ENCODE measurements around the gene MAP7D2. TPM values are rescaled to one million over a fixed set of nuclear protein-coding genes. Genes with fewer than 3 reads are reported as not detected.

The MAP7D2 gene
- total RNA-seq: under 0.01 TPM in 2 replicates

GRCh38 chrX:20116577-20117240, at the start of gene MAP7D2:
TSS of gene MAP7D2 (minus strand) at chrX:20116907. CDS start at chrX:20116879, 28 bp downstream.

GRCh38 chrX:20141281-20142220, 24.8 kb upstream of the MAP7D2 start, which contains the start of gene EIF1AX:
TSS of gene EIF1AX (minus strand) at chrX:20141838. CDS start at chrX:20141640, 198 bp downstream.

DNA sequence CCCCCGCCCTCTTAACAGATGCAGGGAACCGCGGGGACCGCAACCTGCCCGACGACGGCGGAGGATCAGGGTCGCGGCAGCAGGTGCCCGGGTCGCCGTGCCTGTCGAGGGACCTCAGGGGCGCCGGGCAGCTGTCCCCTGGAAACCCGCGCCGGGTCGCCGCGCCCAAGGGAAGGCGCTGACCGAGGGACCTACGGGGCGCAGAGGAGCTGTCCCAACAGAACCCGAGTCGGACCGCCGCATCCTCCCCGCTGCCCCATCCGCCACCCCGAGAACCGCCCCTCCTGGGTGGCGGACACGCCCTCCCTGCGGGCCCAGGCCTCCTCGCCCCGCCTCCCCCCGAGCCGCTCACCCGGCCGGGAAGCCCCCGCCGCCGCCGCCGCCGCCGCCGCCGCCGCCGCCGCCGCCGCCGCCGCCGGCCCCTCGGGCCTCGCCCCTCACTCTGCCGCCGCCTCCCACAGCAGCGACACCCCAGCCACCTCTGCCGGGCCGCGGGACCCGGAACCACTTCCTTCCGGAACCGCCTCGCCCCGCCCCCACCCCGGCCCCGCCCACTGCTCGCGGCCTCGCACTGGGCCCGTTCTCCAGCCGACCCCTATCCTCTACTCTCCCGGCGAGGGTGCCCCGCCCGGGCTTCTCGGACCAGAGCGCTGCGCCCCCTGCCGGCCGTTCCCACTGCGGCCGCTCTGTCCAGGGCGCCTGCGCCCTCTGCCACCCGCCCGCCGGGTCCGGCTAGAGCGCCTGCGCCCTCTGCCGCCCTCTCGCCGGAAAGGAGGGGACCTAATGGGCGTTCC, 126.0 kb downstream of the MAP7D2 start, which contains the start of gene BCLAF3:
TSS of gene BCLAF3 (minus strand) at position 506 of the 794 bp plus-strand sequence. CDS start 20,797 bp downstream, outside the sequence.

Other genes with a start within 250 kb of the MAP7D2 start
- 19.7 and 27.2 TPM in 2 replicates for gene SH3KBP1, start 229.3 kb downstream of the MAP7D2 start, total RNA-seq
- 5.5 and 8.0 TPM in 2 replicates for gene BCLAF3, start 125.8 kb downstream of the MAP7D2 start, total RNA-seq
- 18.4 and 36.1 TPM in 2 replicates for gene EIF1AX, start 24.9 kb upstream of the MAP7D2 start, total RNA-seq
- gene RPS6KA3, start 150.0 kb upstream of the MAP7D2 start, total RNA-seq: 43.0 and 89.3 TPM in 2 replicates